Measurements from ENCODE around the gene KCNAB1.

DNA sequence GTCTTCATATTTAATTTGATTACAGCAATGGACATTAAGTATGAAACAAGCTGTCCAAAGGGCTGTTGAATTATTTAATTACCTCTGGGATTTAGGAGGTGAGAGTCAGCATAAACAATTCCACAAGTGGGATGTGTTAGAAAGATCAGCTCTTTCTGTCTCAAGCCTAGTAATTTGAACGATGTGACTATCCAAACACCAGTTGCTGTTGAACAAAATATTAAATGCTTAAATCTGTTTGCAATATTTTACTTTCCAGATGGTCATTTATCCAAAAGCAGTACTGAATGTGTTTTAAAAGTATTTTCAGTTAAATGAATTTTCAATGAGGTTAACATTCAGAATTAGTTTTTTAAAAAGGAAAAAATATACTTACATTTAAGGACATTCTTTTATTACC, 12.7 kb downstream of the KCNAB1 start:
- no peak for TF ChIP-seq CTCF (IDR thresholded peaks at IDR 0.05)
- no peak for TF ChIP-seq POLR2AphosphoS5 (IDR thresholded peaks at IDR 0.05; ENCODE audit: insufficient read depth in 1 of 2, low read depth in 1 of 2)
- no peak for TF ChIP-seq POLR2A (IDR thresholded peaks at IDR 0.05)
